Kidney (tissue), 14 donors: ENCODE data around the gene GMDS. TPM values are rescaled to one million over a fixed set of nuclear protein-coding genes. Genes with fewer than 3 reads are reported as not detected.

Experiments
- DNase-seq, 5 donors: peaks; one replicate each; pipeline ENCODE4 v3.0.0-alpha.2; 2013 to 2020
- FAIRE-seq: peaks from 2 replicates; lab custom pipeline; 2012; peaks lifted over from hg19 to GRCh38; lab: Jason Lieb, UNC
- H3K27ac ChIP-seq, 2 donors: one replicate each; pipeline ENCODE4 v1.7.0; 2013; ENCODE audit warnings: low read depth in 2 of 2, low read length in 2 of 2, inconsistent platforms in 1 of 2
- H3K27me3 ChIP-seq: one replicate; pipeline ENCODE4 v1.7.1; 2013; ENCODE audit warnings: low read length, inconsistent platforms; ENCODE audit not compliant: control insufficient read depth, insufficient read depth
- H3K36me3 ChIP-seq, 3 donors: one replicate each; pipeline versions ENCODE4 v1.7.0 to v1.7.1; 2013; ENCODE audit warnings: low read length in 3 of 3, control low read depth in 1 of 3, inconsistent platforms in 1 of 3; ENCODE audit not compliant: insufficient read depth in 3 of 3, control insufficient read depth in 2 of 3
- H3K4me1 ChIP-seq, 3 donors: one replicate each; pipeline versions ENCODE4 v1.7.0 to v1.7.1; 2013; ENCODE audit warnings: low read length in 3 of 3, inconsistent platforms in 1 of 3, low read depth in 1 of 3; ENCODE audit not compliant: control insufficient read depth in 2 of 3, insufficient read depth in 2 of 3
- H3K4me3 ChIP-seq, 3 donors: one replicate each; pipeline versions ENCODE4 v1.7.0 to v1.8.1; 2013; ENCODE audit warnings: low read length in 3 of 3, control low read depth in 1 of 3, inconsistent platforms in 1 of 3
- H3K9ac ChIP-seq, 3 donors: one replicate each; pipeline versions ENCODE4 v1.7.0 to v1.7.1; 2013; ENCODE audit warnings: low read length in 3 of 3, control low read depth in 1 of 3, inconsistent platforms in 1 of 3
- H3K9me3 ChIP-seq, 3 donors: one replicate each; pipeline versions ENCODE4 v1.7.0 to v1.7.1; 2013; ENCODE audit warnings: low read length in 3 of 3, control low read depth in 1 of 3, inconsistent platforms in 1 of 3; ENCODE audit not compliant: control insufficient read depth in 2 of 3, insufficient read depth in 1 of 3
- intact Hi-C: fragments of 100-400 bp; cut with DNase I; formaldehyde crosslinking; loops from one replicate; pipeline ENCODE4 v1.11.1; 2022
- polyA plus RNA-seq: library from polyadenylated mRNA; stranded (reverse); fragments of 350-450 nt; fragmentation: Illumina TruSeq; extraction: RNeasy Lipid Tissue Mini Kit (QIAGEN cat#74804); gene quantifications from one replicate; pipeline ENCODE4 v1.2.3, GENCODE V29; 2014; ENCODE audit warnings: low read depth, low replicate concordance; ENCODE audit not compliant: insufficient read depth
- total RNA-seq: library from RNA; stranded (reverse); fragmentation: NEBNext Ultra II Directional; extraction: Animal tissue kit (Norgen Biotek cat#: 25700); gene quantifications from one replicate; pipeline ENCODE4 v1.2.1, GENCODE V29; 2021
- TF ChIP-seq, protein P1 (sequence below): IDR thresholded peaks from 3 replicates; pipeline ENCODE4 v1.5.1; 2012; ENCODE audit warnings: mild to moderate bottlenecking, moderate library complexity, borderline replicate concordance; ENCODE audit not compliant: insufficient read depth; ENCODE audit errors: extremely low read depth
- donor health status: control.
- donor health status: control.
- donor health status: control.
- donor health status: control.
- donor health status: control.
- donor health status: DM: yes; HTN: yes; CAD: no.
- donor health status: Normal renal cell carcinoma (clear cell type).

The GMDS gene
- total and polyA plus RNA-seq, 2 donors from 2014 or later = 49.6 to 63.7 TPM

DNA sequence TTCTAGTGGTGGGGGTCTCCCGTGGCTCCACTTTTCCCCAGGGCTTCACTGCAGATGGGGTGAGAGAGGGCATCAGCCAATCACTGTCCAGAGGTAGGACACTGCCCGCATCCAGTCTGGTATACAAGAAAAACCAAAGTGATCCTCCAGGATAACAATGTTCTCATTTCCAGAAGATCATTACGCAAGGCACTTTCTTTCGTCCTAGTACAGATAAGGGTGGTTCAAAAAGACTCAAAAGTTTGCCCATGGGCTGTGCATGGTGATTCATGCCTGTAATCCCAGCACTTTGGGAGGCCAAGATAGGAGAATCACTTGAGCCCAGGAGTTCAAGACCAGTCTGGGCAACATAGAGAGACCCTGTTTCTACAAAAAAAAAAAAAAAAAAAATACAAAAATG, 16.4 kb downstream of the GMDS start:
- Histone ChIP-seq H3K36me3 (no peaks in the 10 kb centered on the region), H3K27me3 (no peaks in the 10 kb centered on the region), H3K27ac (no peak overlapping the region), H3K4me3 (no peak overlapping the region), H3K9ac (no peak overlapping the region), H3K9me3 (no peaks in the 10 kb centered on the region), H3K4me1 (no peaks in the 10 kb centered on the region)
- no peak for FAIRE-seq
- DNase-seq = no peak
- intact Hi-C loops = no loop called here
- TF ChIP-seq, protein P1, sequence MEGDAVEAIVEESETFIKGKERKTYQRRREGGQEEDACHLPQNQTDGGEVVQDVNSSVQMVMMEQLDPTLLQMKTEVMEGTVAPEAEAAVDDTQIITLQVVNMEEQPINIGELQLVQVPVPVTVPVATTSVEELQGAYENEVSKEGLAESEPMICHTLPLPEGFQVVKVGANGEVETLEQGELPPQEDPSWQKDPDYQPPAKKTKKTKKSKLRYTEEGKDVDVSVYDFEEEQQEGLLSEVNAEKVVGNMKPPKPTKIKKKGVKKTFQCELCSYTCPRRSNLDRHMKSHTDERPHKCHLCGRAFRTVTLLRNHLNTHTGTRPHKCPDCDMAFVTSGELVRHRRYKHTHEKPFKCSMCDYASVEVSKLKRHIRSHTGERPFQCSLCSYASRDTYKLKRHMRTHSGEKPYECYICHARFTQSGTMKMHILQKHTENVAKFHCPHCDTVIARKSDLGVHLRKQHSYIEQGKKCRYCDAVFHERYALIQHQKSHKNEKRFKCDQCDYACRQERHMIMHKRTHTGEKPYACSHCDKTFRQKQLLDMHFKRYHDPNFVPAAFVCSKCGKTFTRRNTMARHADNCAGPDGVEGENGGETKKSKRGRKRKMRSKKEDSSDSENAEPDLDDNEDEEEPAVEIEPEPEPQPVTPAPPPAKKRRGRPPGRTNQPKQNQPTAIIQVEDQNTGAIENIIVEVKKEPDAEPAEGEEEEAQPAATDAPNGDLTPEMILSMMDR = no peak

GRCh38 chr6:2228392-2228791, 17.0 kb downstream of the GMDS start:
- TF ChIP-seq, protein P1 = no peak
- DNase-seq (no peak), FAIRE-seq (no peak)
- Histone ChIP-seq H3K9me3 (no peaks in the 10 kb centered on the region), H3K27ac (no peak overlapping the region), H3K9ac (no peak overlapping the region), H3K27me3 (no peaks in the 10 kb centered on the region), H3K4me1 (no peaks in the 10 kb centered on the region), H3K4me3 (no peak overlapping the region), H3K36me3 (no peaks in the 10 kb centered on the region)
- intact Hi-C loops = no loop called here

DNA sequence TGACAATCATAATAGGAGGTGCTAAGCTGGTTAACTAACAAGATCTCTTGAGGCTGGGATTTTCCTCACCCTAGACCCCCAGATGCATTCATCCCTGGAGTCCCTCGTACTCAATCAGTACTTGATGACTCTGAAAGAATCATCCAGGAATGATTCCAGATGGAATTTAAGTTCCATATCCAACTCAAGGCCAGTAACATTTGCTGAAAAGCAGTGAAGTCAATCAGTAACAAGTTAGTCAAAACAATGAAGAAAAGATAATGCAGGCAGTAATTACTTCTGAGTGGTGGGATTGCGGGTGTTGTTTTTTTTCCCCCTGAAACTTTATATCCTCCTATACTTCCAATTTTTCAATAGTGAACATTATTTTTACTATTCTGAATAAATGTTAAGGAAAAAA, 18.6 kb downstream of the GMDS start:
- H3K9me3 ChIP-seq = no peaks in the 10 kb centered on the region
- DNase-seq (no peak), FAIRE-seq (no peak)
- H3K27ac ChIP-seq = no peak overlapping the region
- intact Hi-C loops = no loop called here
- no peaks in the 10 kb centered on the region for H3K27me3 ChIP-seq
- H3K4me1 ChIP-seq = peaks cover 0 to 5% (median 5%) of the 10 kb centered on the region in 3 donors
- H3K4me3 ChIP-seq = no peak overlapping the region
- no peak overlapping the region for H3K9ac ChIP-seq
- no peaks in the 10 kb centered on the region for H3K36me3 ChIP-seq
- TF ChIP-seq, protein P1 = no peak
